ENCODE data around the gene PCID2. TPM values are rescaled to one million over a fixed set of nuclear protein-coding genes. Genes with fewer than 3 reads are reported as not detected.

PCID2 gene
- total and polyA plus RNA-seq, 2 donors (not counting 1 experiment from before 2014, with no cell fraction given), result 52.2 to 61.1 TPM

GRCh38 chr13:113232208-113233003 is 23.9 kb upstream of the PCID2 start:
- no peak overlapping the region for H3K9ac ChIP-seq (ENCODE audit: low read length)
- no peaks in the 10 kb centered on the region for H3K27me3 ChIP-seq (replicated peaks in 1 of 4; ENCODE audit: control extremely low read depth in 1 of 4, control insufficient read depth in 3 of 4, insufficient read depth in 4 of 4, low read length in 3 of 4)
- WGBS (ENCODE audit: insufficient coverage), result 90% methylated on average over 16 of the region's 18 CpGs
- no peaks in the 10 kb centered on the region for H3K79me2 ChIP-seq (ENCODE audit: control insufficient read depth, insufficient read depth, low read length)
- TF ChIP-seq CTCF (IDR thresholded peaks at IDR 0.05) (no peak), EZH2 (IDR thresholded peaks at IDR 0.05; ENCODE audit: borderline replicate concordance, insufficient read depth, low read depth, low read length, poor library complexity, severe bottlenecking) (no peak)
- peaks cover 0 to 57% of the 10 kb centered on the region in 2 experiments for H3K36me3 ChIP-seq (replicated peaks in 1 of 2; ENCODE audit: control extremely low read depth in 1 of 2, control insufficient read depth in 1 of 2, extremely low read depth in 1 of 2, insufficient read depth in 2 of 2, low read length in 1 of 2)
- no peaks in the 10 kb centered on the region for H3K4me1 ChIP-seq (ENCODE audit: control insufficient read depth in 2 of 2, insufficient read depth in 2 of 2, low read length in 2 of 2)
- Mint-ChIP-seq H3K4me1 (no peaks in the 10 kb centered on the region), H3K27me3 (no peaks in the 10 kb centered on the region), H3K9me3 (ENCODE audit: insufficient read depth) (no peaks in the 10 kb centered on the region), H3K27ac (no peak overlapping the region), H3K4me3 (no peak overlapping the region)
- ChIA-PET CTCF (no interaction called here), POLR2A (no interaction called here)
- H4K20me1 ChIP-seq (ENCODE audit: control insufficient read depth, insufficient read depth, low read length, poor library complexity, severe bottlenecking), result no peaks in the 10 kb centered on the region
- H3K9me3 ChIP-seq (ENCODE audit: control extremely low read depth in 1 of 3, control insufficient read depth in 2 of 3, insufficient read depth in 1 of 3, low read length in 2 of 3), result no peaks in the 10 kb centered on the region
- DNase-seq, result no peak
- H3K27ac ChIP-seq (ENCODE audit: low read length in 2 of 2), result no peak overlapping the region
- intact Hi-C loops (cut with micrococcal nuclease), result no loop called here
- H3K4me2 ChIP-seq (replicated peaks; ENCODE audit: low read depth, low read length, poor library complexity, severe bottlenecking), result no peak overlapping the region
- no peak for ATAC-seq (ENCODE audit: low read depth)
- no peak overlapping the region for H2AFZ ChIP-seq (ENCODE audit: insufficient read depth, low read depth, low read length, poor library complexity, severe bottlenecking)
- no peak overlapping the region for H3K4me3 ChIP-seq (ENCODE audit: control extremely low read depth in 1 of 5, extremely low read depth in 1 of 5, insufficient read depth in 1 of 5, low read depth in 2 of 5, low read length in 4 of 5)
